GM12801 (cell line): ENCODE results near the gene CAMKMT.

Source experiments
- CTCF ChIP-seq: IDR thresholded peaks from one replicate; pipeline ENCODE4 v1.5.1; 2011; ENCODE audit warnings: control low read depth; ENCODE audit not compliant: insufficient read length; ENCODE audit errors: extremely low read depth

The CAMKMT gene

DNA sequence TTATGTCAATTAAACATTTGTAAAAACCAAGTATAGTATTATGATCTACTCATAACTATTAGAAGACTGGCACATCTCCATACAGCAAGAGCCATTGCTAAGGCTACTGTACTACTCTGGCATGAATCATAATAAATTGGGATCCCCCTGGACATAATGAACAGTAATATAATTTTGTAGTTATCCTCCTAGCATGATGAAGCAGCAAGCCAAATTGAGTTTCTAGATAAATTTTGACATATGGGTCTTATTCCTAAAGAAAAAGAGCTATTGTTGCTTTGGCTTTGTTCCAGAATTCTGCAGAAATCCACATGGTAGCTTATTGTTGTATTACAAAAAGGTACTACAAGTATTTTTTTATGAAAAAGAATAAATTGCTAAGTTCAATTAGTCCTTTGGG lies 204.3 kb downstream of the CAMKMT start:
- TF ChIP-seq CTCF: no peak

DNA sequence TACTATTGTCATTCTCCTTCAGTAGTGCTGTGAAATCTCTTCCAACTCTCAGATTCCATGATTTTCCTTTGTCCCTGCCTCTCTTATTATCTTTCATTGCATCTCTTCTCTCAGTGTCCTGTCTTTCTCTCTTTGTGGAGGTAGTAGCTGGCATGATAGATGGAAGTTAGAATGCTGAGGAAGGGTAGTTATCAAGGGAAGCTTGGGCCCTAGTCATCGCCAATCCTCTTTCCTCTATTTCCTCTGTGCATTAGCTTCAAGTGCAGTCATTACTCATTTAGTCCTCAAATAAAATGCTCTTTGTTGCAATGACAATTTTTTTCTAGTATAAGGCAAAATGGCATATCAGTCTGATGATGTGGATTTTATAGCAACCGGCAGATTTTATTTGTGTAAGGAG lies 207.7 kb downstream of the CAMKMT start:
- TF ChIP-seq CTCF: no peak

DNA sequence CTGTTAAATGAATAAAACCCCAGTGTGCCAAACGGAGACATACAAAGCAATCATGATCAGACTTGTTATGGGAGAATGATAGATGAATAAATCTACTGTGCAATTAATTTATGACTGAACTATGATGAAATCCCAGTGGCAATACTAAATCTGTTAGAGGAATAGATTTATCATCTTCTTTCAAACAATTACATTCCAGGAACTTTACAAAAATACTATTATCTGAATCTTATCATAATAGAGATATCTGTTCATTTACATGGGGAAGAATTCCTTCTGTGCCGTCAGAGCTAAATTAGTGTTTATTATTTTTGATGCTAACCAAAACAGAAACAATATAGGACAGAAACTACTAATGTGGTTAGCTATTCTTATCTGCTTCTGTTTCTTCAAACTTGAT lies 208.5 kb downstream of the CAMKMT start:
- no peak for TF ChIP-seq CTCF

DNA sequence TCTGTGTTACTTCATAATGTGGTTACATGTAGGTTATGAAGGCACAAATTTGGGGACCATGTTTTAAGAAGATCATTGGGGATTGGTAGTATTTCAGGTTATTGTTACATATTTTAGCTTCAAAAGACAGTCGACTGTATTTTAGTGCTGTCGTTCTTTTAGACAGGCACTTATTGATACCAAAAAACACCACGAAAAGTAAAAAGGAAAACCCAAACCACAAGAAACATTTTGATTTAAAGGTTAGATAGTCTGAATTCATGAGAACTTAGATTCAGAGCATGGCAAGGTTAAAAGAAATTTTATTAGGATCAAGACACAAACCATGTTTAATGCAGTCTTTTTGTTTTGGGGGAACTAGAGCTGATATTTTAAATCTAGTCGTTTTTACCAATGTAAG lies 209.0 kb downstream of the CAMKMT start:
- TF ChIP-seq CTCF: no peak

GRCh38 chr2:44572196-44572900 lies 210.6 kb downstream of the CAMKMT start:
- TF ChIP-seq CTCF: no peak

GRCh38 chr2:44573996-44574395 lies 212.2 kb downstream of the CAMKMT start:
- no peak for TF ChIP-seq CTCF

GRCh38 chr2:44578471-44579093 lies 216.8 kb downstream of the CAMKMT start:
- TF ChIP-seq CTCF: no peak
